PC-3 (cell line): Measurements from ENCODE around the gene GSTM3. TPM values are rescaled to one million over a fixed set of nuclear protein-coding genes. Genes with fewer than 3 reads are reported as not detected.
"Not testable (repeated sequence)": the region's sequence is repeated elsewhere in the genome, so short reads cannot be mapped to it uniquely, and the experiment has no call there.

Experiments used
- ATAC-seq: fragments of 200-7000 bp; cut with Tn5 transposase; 2 replicates; pipeline ENCODE4 v1.9.1; 2020; ENCODE audit warnings: mild to moderate bottlenecking, moderate library complexity
- BruUV-seq: library from RNA; stranded (reverse); fragments of 400-500 nt; replicated peaks from 2 replicates; lab custom pipeline; 2021; lab: Mats Ljungman, UMichigan
- CTCF ChIA-PET: fragments of 300-600 bp; sonication (Branson Sonifier 250); formaldehyde crosslinking; loops from one replicate; lab custom pipeline; 2022; ENCODE audit warnings: antibody characterized with exemption; lab: Charles Lee
- POLR2A ChIA-PET: fragments of 300-600 bp; sonication (Branson Sonifier 250); formaldehyde crosslinking; loops from one replicate; lab custom pipeline; 2022; ENCODE audit warnings: antibody characterized with exemption; ENCODE audit not compliant: unreplicated experiment; lab: Charles Lee
- DNase-seq: peaks from one replicate; pipeline ENCODE4 v3.0.0-alpha.2; 2015
- H2AFZ ChIP-seq: fragments of 300-600 bp; sonication (generic); 2 replicates; pipeline ENCODE4 v1.6.0; 2016; ENCODE audit warnings: antibody characterized with exemption, low read length
- H3F3A ChIP-seq: fragments of 300-600 bp; sonication (generic); one replicate; pipeline ENCODE4 v1.6.0; 2017; ENCODE audit warnings: antibody characterized with exemption, low read length, control low read depth, mild to moderate bottlenecking; ENCODE audit not compliant: unreplicated experiment
- H3K27ac ChIP-seq: fragments of 300-600 bp; sonication (generic); 2 replicates; pipeline ENCODE4 v1.5.1; 2016; ENCODE audit warnings: mild to moderate bottlenecking, low read length
- H3K27me3 ChIP-seq: fragments of 300-600 bp; sonication (generic); 2 replicates; pipeline ENCODE4 v1.6.1; 2016; ENCODE audit warnings: low read length, mixed read lengths
- H3K36me3 ChIP-seq: fragments of 300-600 bp; sonication (generic); 2 replicates; pipeline ENCODE4 v1.6.1; 2016; ENCODE audit warnings: low read depth, mixed run types, low read length, mixed read lengths
- H3K4me1 ChIP-seq: fragments of 300-600 bp; sonication (generic); 2 replicates; pipeline ENCODE4 v1.5.1; 2016; ENCODE audit warnings: low read length; ENCODE audit not compliant: insufficient read depth
- H3K4me2 ChIP-seq: fragments of 300-600 bp; sonication (generic); 2 replicates; pipeline ENCODE4 v1.6.0; 2016; ENCODE audit warnings: low read length
- H3K4me3 ChIP-seq: fragments of 300-600 bp; sonication (generic); 2 replicates; pipeline ENCODE4 v1.5.1; 2016; ENCODE audit warnings: mild to moderate bottlenecking, low read length, mixed read lengths
- H3K79me2 ChIP-seq: fragments of 300-600 bp; sonication (generic); 2 replicates; pipeline ENCODE4 v1.6.1; 2017; ENCODE audit warnings: low read length, mixed read lengths
- H3K9ac ChIP-seq: fragments of 300-600 bp; sonication (generic); 2 replicates; pipeline ENCODE4 v1.6.0; 2016; ENCODE audit warnings: mild to moderate bottlenecking, low read length
- H3K9me2 ChIP-seq: fragments of 300-600 bp; sonication (generic); replicated peaks from 2 replicates; pipeline ENCODE4 v1.6.1; 2016; ENCODE audit warnings: mixed run types, low read length, mixed read lengths
- H3K9me3 ChIP-seq: fragments of 300-600 bp; sonication (generic); 2 replicates; pipeline ENCODE4 v1.6.1; 2016; ENCODE audit warnings: low read length, mixed read lengths
- H4K20me1 ChIP-seq: fragments of 300-600 bp; sonication (generic); 2 replicates; pipeline ENCODE4 v1.6.1; 2016; ENCODE audit warnings: low read length, mixed read lengths
- EZH2 ChIP-seq: fragments of 300-600 bp; sonication (generic); IDR thresholded peaks from one replicate; pipeline ENCODE4 v1.6.1; 2017; ENCODE audit warnings: antibody characterized with exemption, mild to moderate bottlenecking, low read length; ENCODE audit not compliant: unreplicated experiment
- EZH2phosphoT487 ChIP-seq: fragments of 300-600 bp; sonication (generic); IDR thresholded peaks from 2 replicates; pipeline ENCODE4 v1.6.1; 2018; ENCODE audit warnings: mild to moderate bottlenecking, antibody characterized with exemption, low read length, borderline replicate concordance
- intact Hi-C: fragments of 100-400 bp; cut with micrococcal nuclease; formaldehyde crosslinking; loops from 2 replicates; pipeline ENCODE4 v1.9.0; 2023
- total RNA-seq: library from RNA; depleted of rRNA; stranded (reverse); fragments of >200 nt; gene quantifications from 2 replicates; pipeline ENCODE4 v1.2.3, GENCODE V29; 2014
- TF ChIP-seq, protein P1 (sequence below): fragments of 300-600 bp; sonication (generic); conservative IDR thresholded peaks from 2 replicates; pipeline ENCODE4 v1.5.1; 2017; ENCODE audit warnings: antibody characterized with exemption, low read depth, mild to moderate bottlenecking, low read length

Gene GSTM3
- total RNA-seq, 1 experiment from 2014 or later = 76.6 TPM

DNA sequence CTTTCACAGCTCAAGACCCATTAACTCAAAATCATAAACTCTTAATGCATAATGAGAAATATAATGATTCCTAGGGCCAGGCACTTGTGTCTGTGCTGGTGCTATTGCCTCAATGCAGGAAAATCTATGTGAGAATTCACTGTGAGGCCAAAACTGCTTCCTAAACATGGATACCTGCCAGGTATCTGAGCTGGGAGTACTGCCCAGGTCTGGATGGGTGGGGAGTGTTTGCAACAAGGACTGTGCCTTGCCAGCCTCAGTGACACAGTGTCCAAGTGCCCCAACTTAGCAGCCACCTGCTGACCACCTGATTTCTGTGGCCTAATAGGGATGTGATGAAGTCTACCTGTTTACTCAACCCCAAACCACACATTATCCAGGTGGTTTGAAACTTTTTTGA lies 31.0 kb downstream of the GSTM3 start:
- ATAC-seq, H3K27ac ChIP-seq, H3K4me1 ChIP-seq, H3K36me3 ChIP-seq, H3K9me2 ChIP-seq, H3F3A ChIP-seq, DNase-seq, CTCF ChIA-PET, H2AFZ ChIP-seq, H3K4me3 ChIP-seq, H3K9ac ChIP-seq, H3K79me2 ChIP-seq, H3K9me3 ChIP-seq, BruUV-seq, intact Hi-C loops, H3K4me2 ChIP-seq, H4K20me1 ChIP-seq, POLR2A ChIA-PET, H3K27me3 ChIP-seq: not testable (repeated sequence)

DNA sequence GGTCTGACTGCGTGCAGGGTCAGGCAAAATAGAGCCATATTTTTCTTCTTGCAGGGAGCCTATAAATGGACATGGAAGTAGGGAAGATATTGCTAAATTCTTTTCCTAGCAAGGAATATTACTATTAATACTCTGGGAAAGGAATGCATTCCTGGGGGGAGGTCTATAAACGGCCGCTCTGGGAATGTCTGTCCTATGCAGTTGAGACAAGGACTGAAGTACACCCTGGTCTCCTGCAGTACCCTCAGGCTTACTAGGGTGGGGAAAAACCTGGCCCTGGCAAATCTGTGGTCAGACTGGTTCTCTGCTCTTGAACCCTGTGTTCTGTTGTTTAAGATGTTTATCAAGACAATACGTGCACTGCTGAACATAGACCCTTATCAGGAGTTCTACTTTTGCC lies 31.9 kb downstream of the GSTM3 start:
- H3K36me3 ChIP-seq, H3K27ac ChIP-seq, CTCF ChIA-PET, H2AFZ ChIP-seq, H3K4me1 ChIP-seq, H3K9ac ChIP-seq, BruUV-seq, H3K9me3 ChIP-seq, H3K4me2 ChIP-seq, ATAC-seq, H3K27me3 ChIP-seq, POLR2A ChIA-PET, H3K9me2 ChIP-seq, H4K20me1 ChIP-seq, DNase-seq, intact Hi-C loops, H3F3A ChIP-seq, H3K79me2 ChIP-seq, H3K4me3 ChIP-seq: not testable (repeated sequence)

DNA sequence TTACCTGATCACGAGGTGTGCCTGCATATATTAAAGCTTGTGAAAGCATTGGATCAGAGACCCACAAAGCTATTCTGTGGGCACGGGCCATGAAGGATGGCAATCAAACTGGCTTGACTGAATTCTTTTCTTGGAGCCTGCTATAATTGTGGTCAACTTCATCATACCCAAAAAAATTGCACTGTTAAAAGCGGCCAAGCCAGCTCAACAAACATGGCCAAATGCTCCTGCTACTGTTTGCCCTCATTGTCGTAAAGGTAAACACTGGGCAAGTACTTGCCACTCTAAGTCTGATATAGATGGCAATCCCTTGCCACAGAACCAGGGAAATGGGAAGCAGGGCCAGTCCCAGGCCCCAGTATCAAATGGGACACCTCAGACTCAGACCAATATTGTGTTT lies 35.4 kb downstream of the GSTM3 start:
- Histone ChIP-seq H3K4me2 (no peak overlapping the region), H3K79me2 (no peaks in the 10 kb centered on the region), H3K4me3 (no peak overlapping the region), H3K27ac (no peak overlapping the region; the same call in 1 of the 2 replicates), H3K27me3 (no peaks in the 10 kb centered on the region), H4K20me1 (no peaks in the 10 kb centered on the region), H3K9ac (no peak overlapping the region), H3K4me1 (peaks cover 6% of the 10 kb centered on the region; the same call in 1 of the 2 replicates), H3K36me3 (no peaks in the 10 kb centered on the region), H2AFZ (no peak overlapping the region), H3F3A (no peaks in the 10 kb centered on the region), H3K9me2 (no peaks in the 10 kb centered on the region), H3K9me3 (no peaks in the 10 kb centered on the region)
- no TSS peak for BruUV-seq
- intact Hi-C loops = loop anchor here (2.0 kb wide), 1 partner anchor 65 kb away; no protein-coding TSS in a partner anchor
- ATAC-seq (peak; percentile 15; the same call in 1 of the 2 replicates), DNase-seq (peak; percentile 65)
- ChIA-PET CTCF (no interaction called here), POLR2A (no interaction called here)
- TF ChIP-seq, protein P1, sequence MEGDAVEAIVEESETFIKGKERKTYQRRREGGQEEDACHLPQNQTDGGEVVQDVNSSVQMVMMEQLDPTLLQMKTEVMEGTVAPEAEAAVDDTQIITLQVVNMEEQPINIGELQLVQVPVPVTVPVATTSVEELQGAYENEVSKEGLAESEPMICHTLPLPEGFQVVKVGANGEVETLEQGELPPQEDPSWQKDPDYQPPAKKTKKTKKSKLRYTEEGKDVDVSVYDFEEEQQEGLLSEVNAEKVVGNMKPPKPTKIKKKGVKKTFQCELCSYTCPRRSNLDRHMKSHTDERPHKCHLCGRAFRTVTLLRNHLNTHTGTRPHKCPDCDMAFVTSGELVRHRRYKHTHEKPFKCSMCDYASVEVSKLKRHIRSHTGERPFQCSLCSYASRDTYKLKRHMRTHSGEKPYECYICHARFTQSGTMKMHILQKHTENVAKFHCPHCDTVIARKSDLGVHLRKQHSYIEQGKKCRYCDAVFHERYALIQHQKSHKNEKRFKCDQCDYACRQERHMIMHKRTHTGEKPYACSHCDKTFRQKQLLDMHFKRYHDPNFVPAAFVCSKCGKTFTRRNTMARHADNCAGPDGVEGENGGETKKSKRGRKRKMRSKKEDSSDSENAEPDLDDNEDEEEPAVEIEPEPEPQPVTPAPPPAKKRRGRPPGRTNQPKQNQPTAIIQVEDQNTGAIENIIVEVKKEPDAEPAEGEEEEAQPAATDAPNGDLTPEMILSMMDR = no peak
- TF ChIP-seq EZH2phosphoT487 = no peak
- TF ChIP-seq EZH2 = no peak

DNA sequence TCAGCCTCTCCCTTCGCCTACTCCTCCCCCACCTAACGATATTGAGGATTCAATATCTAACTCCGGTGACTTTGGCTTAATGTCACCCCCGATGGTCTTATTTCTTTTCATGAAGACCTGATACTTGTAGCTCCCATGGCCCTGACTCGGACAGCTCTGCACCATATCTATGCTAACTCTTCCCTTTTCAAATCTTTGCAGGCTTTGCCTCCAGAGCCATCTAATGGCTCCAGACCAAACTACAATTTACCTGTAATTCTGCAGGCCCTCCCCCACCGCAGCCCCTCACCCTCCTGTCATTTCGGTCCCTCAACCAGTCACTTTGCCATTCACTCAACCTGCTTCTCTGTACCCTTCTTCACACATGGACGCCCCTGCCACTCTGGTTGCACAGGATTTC lies 36.7 kb downstream of the GSTM3 start:
- no TSS peak for BruUV-seq
- intact Hi-C loops = loop anchor here (2.0 kb wide), 1 partner anchor 63 kb away; no protein-coding TSS in a partner anchor
- Histone ChIP-seq H3K27ac (no peak overlapping the region), H3K36me3 (no peaks in the 10 kb centered on the region), H3K79me2 (no peaks in the 10 kb centered on the region), H3K9ac (no peak overlapping the region), H3K27me3 (no peaks in the 10 kb centered on the region), H3K4me1 (peaks cover 6% of the 10 kb centered on the region; the same call in 1 of the 2 replicates), H3K4me2 (no peak overlapping the region), H3K9me2 (no peaks in the 10 kb centered on the region), H3K4me3 (no peak overlapping the region), H2AFZ (no peak overlapping the region), H3F3A (no peaks in the 10 kb centered on the region), H4K20me1 (no peaks in the 10 kb centered on the region), H3K9me3 (no peaks in the 10 kb centered on the region)
- POLR2A ChIA-PET = interaction anchor here (0.6 kb wide), 1 partner anchor 552 kb away, joined by 6 read pairs; no protein-coding TSS in a partner anchor
- DNase-seq (no peak), ATAC-seq (no peak)
- CTCF ChIA-PET = interaction anchor here (0.6 kb wide), 1 partner anchor 64 kb away, joined by 3 read pairs; no protein-coding TSS in a partner anchor
- no peak for TF ChIP-seq EZH2phosphoT487
- no peak for TF ChIP-seq EZH2
- TF ChIP-seq, protein P1 = no peak; the same call in 1 of the 2 replicates

DNA sequence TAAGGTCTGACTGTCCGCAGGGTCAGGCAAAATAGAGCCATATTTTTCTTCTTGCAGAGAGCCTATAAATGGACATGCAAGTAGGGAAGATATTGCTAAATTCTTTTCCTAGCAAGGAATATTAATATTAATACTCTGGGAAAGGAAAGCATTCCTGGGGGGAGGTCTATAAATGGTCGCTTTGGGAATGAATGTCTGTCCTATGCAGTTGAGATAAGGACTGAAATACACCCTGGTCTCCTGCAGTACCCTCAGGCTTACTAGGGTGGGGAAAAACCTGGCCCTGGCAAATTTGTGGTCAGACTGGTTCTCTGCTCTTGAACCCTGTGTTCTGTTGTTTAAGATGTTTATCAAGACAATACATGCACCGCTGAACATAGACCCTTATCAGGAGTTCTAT lies 37.9 kb downstream of the GSTM3 start:
- CTCF ChIA-PET, DNase-seq, intact Hi-C loops, H3F3A ChIP-seq, H3K36me3 ChIP-seq, POLR2A ChIA-PET, H3K27me3 ChIP-seq, H3K9me3 ChIP-seq, ATAC-seq, BruUV-seq, H3K9me2 ChIP-seq, H3K4me3 ChIP-seq, H2AFZ ChIP-seq, H3K27ac ChIP-seq, H4K20me1 ChIP-seq, H3K79me2 ChIP-seq, H3K9ac ChIP-seq, H3K4me2 ChIP-seq: not testable (repeated sequence)
- H3K4me1 ChIP-seq = peaks cover 11% of the 10 kb centered on the region
